AG09309 (cell line): Measurements from ENCODE around the gene LRRC74B.
"Not testable (repeated sequence)": the region's sequence is repeated elsewhere in the genome, so short reads cannot be mapped to it uniquely, and the experiment has no call there.

Experiments
- DNase-seq: peaks from one replicate; pipeline ENCODE4 v3.0.0-alpha.2; 2010; ENCODE audit warnings: low read depth
- H3K4me3 ChIP-seq: 2 replicates; pipeline ENCODE4 v1.5.1; 2011; ENCODE audit warnings: mild to moderate bottlenecking, low read depth, low read length, moderate library complexity; ENCODE audit not compliant: control insufficient read depth
- CTCF ChIP-seq: IDR thresholded peaks from 2 replicates; pipeline ENCODE4 v1.5.1; 2011; ENCODE audit warnings: mild to moderate bottlenecking, low read depth, low read length, inconsistent platforms; ENCODE audit not compliant: insufficient read depth, control insufficient read depth; ENCODE audit errors: missing control alignments

Gene LRRC74B

GRCh38 chr22:21070690-21071615 lies 25.2 kb downstream of the LRRC74B start:
- no peak for DNase-seq
- no peak for TF ChIP-seq CTCF
- no peak overlapping the region for H3K4me3 ChIP-seq

- not testable (repeated sequence) for H3K4me3 ChIP-seq, DNase-seq
These were observed 26.1 kb downstream of the LRRC74B start for GRCh38 chr22:21071796-21072195.

GRCh38 chr22:21073023-21073422 lies 27.3 kb downstream of the LRRC74B start:
- TF ChIP-seq CTCF = no peak
- no peak for DNase-seq
- no peak overlapping the region for H3K4me3 ChIP-seq

GRCh38 chr22:21073482-21073881 lies 27.7 kb downstream of the LRRC74B start:
- DNase-seq = no peak
- TF ChIP-seq CTCF = no peak

GRCh38 chr22:21074102-21074715 lies 28.5 kb downstream of the LRRC74B start:
- no peak for TF ChIP-seq CTCF
- peak; percentile 17 for DNase-seq
- H3K4me3 ChIP-seq = no peak overlapping the region

More at GRCh38 chr22:21073482-21073881, 27.7 kb downstream of the LRRC74B start:
- no peak overlapping the region for H3K4me3 ChIP-seq

- TF ChIP-seq CTCF = no peak
- DNase-seq = no peak
These were observed 29.9 kb downstream of the LRRC74B start for GRCh38 chr22:21075516-21076138.

More at GRCh38 chr22:21075516-21076138, 29.9 kb downstream of the LRRC74B start:
- H3K4me3 ChIP-seq = no peak overlapping the region
